ENCODE data around the gene PARD3B. TPM values are rescaled to one million over a fixed set of nuclear protein-coding genes. Genes with fewer than 3 reads are reported as not detected.

The PARD3B gene
- total RNA-seq, 1 experiment from 2014 or later, result 7.6 TPM

- Histone ChIP-seq H3K4me3 (ENCODE audit: low read depth, low read length, poor library complexity, severe bottlenecking) (no peak overlapping the region), H3K9me3 (ENCODE audit: low read depth, low read length, poor library complexity, severe bottlenecking) (no peaks in the 10 kb centered on the region), H3K27me3 (replicated peaks; ENCODE audit: insufficient read depth, low read depth, low read length, poor library complexity) (no peaks in the 10 kb centered on the region), H3K36me3 (ENCODE audit: insufficient read depth, low read length, poor library complexity, severe bottlenecking) (no peaks in the 10 kb centered on the region), H3K27ac (ENCODE audit: low read depth, low read length, poor library complexity, severe bottlenecking) (no peak overlapping the region), H3K4me1 (ENCODE audit: insufficient read depth, low read length, poor library complexity, severe bottlenecking) (no peaks in the 10 kb centered on the region)
- no peak for DNase-seq (ENCODE audit: low spot score)
- TF ChIP-seq CTCF (conservative IDR thresholded peaks at IDR 0.05; ENCODE audit: low read depth, low read length) (no peak), EZH2 (IDR thresholded peaks at IDR 0.05; ENCODE audit: borderline replicate concordance, low read depth, low read length, poor library complexity, severe bottlenecking) (no peak)
- intact Hi-C loops (cut with micrococcal nuclease; ENCODE audit: unreplicated experiment), result no loop called here
- ChIA-PET CTCF (no interaction called here), POLR2A (ENCODE audit: low non-redundant PET) (no interaction called here)
- BruUV-seq (replicated peaks), result no TSS peak
These were observed 170.1 kb downstream of the PARD3B start for GRCh38 chr2:204715361-204715760.

- intact Hi-C loops (cut with micrococcal nuclease; ENCODE audit: unreplicated experiment), result no loop called here
- Histone ChIP-seq H3K9me3 (ENCODE audit: low read depth, low read length, poor library complexity, severe bottlenecking) (no peaks in the 10 kb centered on the region), H3K27ac (ENCODE audit: low read depth, low read length, poor library complexity, severe bottlenecking) (no peak overlapping the region), H3K4me3 (ENCODE audit: low read depth, low read length, poor library complexity, severe bottlenecking) (no peak overlapping the region), H3K27me3 (replicated peaks; ENCODE audit: insufficient read depth, low read depth, low read length, poor library complexity) (no peaks in the 10 kb centered on the region), H3K36me3 (ENCODE audit: insufficient read depth, low read length, poor library complexity, severe bottlenecking) (no peaks in the 10 kb centered on the region), H3K4me1 (ENCODE audit: insufficient read depth, low read length, poor library complexity, severe bottlenecking) (no peaks in the 10 kb centered on the region)
- no peak for TF ChIP-seq CTCF (conservative IDR thresholded peaks at IDR 0.05; ENCODE audit: low read depth, low read length)
- no peak for TF ChIP-seq EZH2 (IDR thresholded peaks at IDR 0.05; ENCODE audit: borderline replicate concordance, low read depth, low read length, poor library complexity, severe bottlenecking)
- POLR2A ChIA-PET (ENCODE audit: low non-redundant PET), result no interaction called here
- no TSS peak for BruUV-seq (replicated peaks)
- CTCF ChIA-PET, result no interaction called here
- DNase-seq (ENCODE audit: low spot score), result no peak
These were observed 172.3 kb downstream of the PARD3B start for GRCh38 chr2:204717591-204717990.

GRCh38 chr2:204718607-204719006 is 173.3 kb downstream of the PARD3B start:
- BruUV-seq (replicated peaks), result no TSS peak
- ChIA-PET POLR2A (ENCODE audit: low non-redundant PET) (no interaction called here), CTCF (no interaction called here)
- no peak for DNase-seq (ENCODE audit: low spot score)
- no peaks in the 10 kb centered on the region for H3K9me3 ChIP-seq (ENCODE audit: low read depth, low read length, poor library complexity, severe bottlenecking)
- H3K36me3 ChIP-seq (ENCODE audit: insufficient read depth, low read length, poor library complexity, severe bottlenecking), result no peaks in the 10 kb centered on the region
- intact Hi-C loops (cut with micrococcal nuclease; ENCODE audit: unreplicated experiment), result no loop called here
- no peaks in the 10 kb centered on the region for H3K4me1 ChIP-seq (ENCODE audit: insufficient read depth, low read length, poor library complexity, severe bottlenecking)
- no peaks in the 10 kb centered on the region for H3K27me3 ChIP-seq (replicated peaks; ENCODE audit: insufficient read depth, low read depth, low read length, poor library complexity)
- no peak overlapping the region for H3K4me3 ChIP-seq (ENCODE audit: low read depth, low read length, poor library complexity, severe bottlenecking)
- no peak for TF ChIP-seq CTCF (conservative IDR thresholded peaks at IDR 0.05; ENCODE audit: low read depth, low read length)
- TF ChIP-seq EZH2 (IDR thresholded peaks at IDR 0.05; ENCODE audit: borderline replicate concordance, low read depth, low read length, poor library complexity, severe bottlenecking), result no peak
- no peak overlapping the region for H3K27ac ChIP-seq (ENCODE audit: low read depth, low read length, poor library complexity, severe bottlenecking)

Measured in A673 (cell line).